Measurements from ENCODE around the gene ATP5MC2.

GRCh38 chr12:53703756-53704155, 27.9 kb upstream of the ATP5MC2 start:
- TF ChIP-seq, protein P1, sequence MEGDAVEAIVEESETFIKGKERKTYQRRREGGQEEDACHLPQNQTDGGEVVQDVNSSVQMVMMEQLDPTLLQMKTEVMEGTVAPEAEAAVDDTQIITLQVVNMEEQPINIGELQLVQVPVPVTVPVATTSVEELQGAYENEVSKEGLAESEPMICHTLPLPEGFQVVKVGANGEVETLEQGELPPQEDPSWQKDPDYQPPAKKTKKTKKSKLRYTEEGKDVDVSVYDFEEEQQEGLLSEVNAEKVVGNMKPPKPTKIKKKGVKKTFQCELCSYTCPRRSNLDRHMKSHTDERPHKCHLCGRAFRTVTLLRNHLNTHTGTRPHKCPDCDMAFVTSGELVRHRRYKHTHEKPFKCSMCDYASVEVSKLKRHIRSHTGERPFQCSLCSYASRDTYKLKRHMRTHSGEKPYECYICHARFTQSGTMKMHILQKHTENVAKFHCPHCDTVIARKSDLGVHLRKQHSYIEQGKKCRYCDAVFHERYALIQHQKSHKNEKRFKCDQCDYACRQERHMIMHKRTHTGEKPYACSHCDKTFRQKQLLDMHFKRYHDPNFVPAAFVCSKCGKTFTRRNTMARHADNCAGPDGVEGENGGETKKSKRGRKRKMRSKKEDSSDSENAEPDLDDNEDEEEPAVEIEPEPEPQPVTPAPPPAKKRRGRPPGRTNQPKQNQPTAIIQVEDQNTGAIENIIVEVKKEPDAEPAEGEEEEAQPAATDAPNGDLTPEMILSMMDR (IDR thresholded peaks at IDR 0.05; ENCODE audit: borderline replicate concordance, extremely low read depth, low read length, poor library complexity, severe bottlenecking), result no peak
- no peak for TF ChIP-seq EZH2 (IDR thresholded peaks at IDR 0.05; ENCODE audit: borderline replicate concordance, low read depth, low read length, severe bottlenecking)
